ENCODE measurements around the gene PSMD1.
A peak's percentile ranks its signal among the peaks of the same experiment; 100 is the strongest.

Gene PSMD1

DNA sequence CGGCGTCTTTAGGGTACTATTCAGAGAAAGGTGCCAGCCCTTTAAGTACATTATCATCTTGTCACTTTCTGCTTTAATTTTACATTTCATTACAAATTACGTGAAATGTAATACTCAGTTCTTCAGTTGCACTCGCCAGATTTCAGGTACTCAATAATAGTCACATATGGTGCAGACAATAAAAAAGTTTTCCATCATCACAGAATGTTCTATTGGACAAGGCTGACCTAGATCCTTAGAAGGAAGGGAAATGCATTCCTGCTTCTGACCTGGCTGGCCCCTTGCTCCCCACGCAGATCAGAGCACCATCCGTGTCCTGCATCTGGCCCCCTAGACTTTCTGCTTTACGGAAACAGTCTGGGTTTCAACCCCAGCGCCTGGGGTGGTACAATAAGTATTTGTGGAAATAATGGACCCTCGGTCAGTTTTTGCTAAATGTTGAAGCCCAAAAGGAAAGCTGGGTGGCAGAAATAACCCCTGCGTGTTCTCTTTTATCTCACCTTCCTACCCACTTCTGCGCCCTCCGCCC, 20.0 kb upstream of the PSMD1 start:
- no peak for DNase-seq

DNA sequence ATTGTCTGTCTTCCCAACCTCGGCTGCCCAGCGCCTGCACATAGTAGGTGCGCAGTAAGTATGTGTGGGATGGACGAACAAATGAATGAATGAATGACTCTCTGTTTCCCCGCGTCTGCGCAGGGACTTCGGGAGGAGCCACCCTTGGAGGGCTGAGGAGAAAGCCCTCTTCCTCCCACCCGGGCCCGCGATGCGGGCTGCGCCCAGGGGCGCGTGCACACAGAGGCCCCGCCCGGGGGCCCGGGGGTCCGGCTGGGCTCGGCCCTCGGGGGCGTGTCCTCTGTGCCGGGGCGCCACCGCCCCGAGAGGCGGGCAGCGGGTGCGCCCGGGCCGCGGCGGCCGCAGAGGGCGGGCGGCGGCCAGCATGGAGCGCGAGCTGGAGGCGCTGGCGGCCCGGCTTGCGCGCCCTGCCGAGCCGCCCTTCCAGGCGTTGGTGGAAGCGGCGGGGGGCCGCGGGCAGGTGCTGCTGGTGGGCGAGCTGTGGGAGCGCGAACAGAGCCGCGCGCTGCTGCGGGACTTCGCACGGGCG, 19.4 kb upstream of the PSMD1 start, which contains the start of gene C2orf72:
TSS of gene C2orf72 (plus strand) at position 322 of the 529 bp plus-strand sequence. CDS start at position 365, 43 bp downstream.
- no peak for DNase-seq

DNA sequence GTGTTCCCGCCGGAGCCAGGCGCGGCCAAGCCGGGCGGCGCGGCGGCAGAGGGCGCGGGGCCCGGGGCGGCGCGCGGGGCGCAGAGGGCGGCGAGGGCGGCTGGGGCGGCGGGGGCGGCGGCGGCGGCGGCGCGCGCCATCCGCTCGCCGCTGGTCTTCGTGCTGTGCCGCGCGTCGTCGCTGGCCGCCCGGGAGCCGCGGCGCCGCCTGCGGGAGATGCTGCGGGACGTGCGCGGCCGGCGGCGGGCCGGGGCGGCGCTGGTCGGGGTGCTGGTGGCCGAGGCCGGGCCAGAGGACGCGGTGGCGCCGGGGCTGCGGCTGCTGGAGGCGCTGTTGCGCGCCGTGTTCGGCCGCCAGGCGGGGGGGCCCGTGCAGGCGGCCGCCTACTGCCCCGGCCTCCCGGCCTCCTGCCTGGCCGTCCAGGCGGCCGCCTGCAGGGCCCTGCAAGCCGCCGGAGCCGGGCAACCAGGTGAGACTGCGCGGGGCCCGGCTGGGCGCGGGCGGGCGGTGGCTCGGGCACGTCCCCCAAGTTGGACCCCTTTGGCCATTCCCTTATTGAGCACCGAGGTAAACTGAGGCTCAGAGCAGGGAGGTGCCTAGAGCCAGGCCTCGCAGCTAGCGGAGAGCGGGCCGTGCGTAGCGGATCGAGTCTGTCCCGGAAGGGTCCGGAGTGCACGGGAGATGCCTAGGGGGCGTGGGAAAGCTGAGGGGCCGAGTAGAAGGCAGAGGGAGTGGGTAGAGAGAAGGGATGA, 18.8 kb upstream of the PSMD1 start:
- no peak for DNase-seq

DNA sequence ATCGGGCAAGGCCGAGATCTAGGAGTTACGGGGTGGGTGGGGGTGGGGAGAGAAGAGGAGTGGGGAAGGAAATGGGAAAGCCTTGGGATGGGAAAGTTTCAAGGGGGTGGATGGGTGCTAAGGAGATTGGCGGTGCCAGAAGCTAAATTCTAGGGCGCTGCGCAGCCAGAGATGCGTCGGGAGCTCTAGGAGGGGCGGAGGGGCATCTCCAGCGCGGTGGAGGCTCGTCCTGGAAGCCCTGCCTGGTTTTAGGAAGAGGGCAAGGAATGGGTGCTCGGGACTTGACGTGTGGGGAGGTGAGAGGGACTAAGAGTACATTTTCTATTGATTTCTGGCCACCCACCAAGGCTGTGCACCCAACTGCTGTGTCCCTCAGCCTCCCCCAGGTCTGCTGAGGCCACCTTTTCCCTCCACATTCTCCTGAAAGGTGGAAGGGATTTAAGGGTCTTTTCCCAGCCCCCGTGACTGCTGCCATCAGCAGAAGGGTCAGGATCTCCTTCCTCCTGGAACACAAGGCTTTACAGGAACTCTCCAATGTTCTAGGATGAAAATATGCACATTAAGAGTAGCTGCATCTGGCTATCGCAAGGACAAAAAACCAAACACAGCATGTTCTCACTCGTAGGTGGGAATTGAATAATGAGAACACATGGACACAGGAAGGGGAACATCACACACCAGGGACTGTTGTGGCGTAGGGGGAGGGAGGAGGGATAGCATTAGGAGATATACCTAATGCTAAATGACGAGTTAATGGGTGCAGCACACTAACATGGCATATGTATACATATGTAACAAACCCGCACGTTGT, 18.0 kb upstream of the PSMD1 start:
- DNase-seq = no peak

DNA sequence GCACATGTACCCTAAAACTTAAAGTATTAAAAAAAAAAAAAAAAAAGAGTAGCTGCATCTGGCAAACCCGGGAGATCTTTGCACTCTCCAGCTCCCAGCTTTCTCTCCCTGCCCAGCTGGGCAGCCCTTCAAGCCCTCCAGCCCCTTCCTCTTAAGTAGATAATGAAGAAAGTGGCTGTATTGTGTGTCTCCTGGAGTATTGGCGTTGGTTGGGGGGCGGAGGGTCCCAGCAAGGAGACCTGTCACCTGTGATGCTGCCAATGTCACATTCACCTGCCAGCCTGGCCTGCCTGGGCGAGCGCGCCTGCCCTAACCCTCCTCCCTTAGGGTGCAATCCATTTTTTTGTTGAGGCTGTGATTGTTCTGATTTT, 17.4 kb upstream of the PSMD1 start:
- DNase-seq = no peak

DNA sequence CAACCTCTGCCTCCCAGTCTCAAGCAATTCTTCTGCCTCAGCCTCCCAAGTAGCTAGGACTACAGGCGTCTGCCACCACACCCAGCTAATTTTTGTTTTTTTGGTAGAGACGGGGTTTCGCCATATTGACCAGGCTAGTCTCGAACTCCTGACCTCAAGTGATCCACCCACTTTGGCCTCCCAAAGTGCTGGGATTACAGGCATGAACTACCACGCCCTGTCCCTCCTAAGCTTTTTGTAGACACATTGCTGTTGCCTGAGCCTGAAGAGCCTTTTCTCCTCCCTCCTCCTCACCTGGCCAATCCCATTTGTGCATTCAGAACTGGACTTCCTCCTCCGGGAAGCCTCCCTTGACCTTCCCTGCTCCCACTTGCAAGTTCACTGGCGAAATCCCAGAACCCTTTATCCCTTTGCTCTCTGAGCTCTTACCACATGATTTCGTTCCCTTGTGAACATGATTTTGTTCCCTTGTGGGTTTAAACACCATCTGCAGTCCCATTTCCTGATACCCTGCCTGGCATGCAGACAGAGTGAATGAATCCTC, 16.8 kb upstream of the PSMD1 start:
- DNase-seq = peak; percentile 12

DNA sequence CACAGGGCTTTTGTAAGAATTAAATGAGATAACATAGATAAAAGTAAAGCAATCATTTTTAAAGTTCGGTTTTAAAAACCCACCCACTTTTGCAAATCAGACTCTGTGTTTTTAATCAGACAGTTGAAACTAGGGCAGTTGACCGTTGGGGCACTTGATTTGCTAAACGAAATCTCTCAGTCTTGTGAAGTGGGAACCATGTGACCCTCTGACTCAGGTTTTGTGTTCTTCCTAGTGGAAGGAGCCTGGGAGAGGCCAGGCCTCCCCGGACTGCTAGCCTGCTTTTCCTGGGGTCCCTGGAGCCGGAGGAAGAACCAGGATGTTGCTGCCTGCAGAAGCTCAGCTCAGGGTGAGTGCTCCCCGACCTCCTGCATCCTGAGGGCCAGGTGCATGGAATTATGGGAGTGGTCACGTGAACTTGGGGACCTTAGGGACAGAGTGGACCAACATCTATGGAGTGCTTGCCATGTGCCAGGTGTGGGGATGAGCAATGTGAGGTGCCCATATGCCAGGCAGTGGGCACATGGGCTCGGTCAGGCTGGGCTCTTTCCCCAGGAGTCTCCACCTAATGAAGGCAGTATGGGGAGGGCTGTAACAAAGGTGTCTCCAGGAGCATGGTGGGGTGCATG, 15.5 kb upstream of the PSMD1 start:
- no peak for DNase-seq

DNA sequence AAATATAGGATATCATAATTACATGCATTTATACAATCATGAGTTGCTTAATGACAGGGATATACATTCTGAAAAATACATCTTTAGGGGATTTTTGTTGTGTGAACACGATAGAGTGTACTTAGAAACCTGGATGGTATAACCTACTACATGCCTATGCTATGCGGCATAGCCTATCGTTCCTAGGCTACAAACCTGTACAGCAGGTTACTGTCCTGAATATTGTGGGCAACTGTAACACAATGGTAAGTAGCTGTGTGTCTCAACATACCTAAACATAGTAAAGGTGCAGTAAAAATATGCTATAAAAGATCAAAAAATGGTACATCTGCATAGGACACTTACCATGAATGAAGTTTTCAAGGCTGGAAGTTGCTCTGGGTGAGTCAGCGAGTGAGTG, 12.9 kb upstream of the PSMD1 start:
- no peak for DNase-seq

DNA sequence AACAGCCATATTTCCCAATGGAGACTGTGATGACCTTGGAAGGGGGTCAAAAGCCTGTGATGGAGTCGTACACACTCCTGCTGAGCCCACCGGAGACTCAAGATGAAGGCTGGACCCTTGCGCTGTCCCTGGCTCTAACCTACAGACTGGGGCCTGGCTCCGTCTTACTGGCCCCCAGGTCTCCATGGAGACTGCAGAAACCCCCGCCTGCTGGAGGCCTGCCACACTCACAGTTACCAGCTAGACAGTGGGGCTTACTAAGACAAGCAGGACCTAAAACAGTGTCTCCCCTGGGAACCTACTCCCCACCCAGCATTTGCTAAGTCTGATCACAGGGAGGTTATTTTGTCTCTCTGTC, 9.8 kb upstream of the PSMD1 start:
- DNase-seq = no peak

DNA sequence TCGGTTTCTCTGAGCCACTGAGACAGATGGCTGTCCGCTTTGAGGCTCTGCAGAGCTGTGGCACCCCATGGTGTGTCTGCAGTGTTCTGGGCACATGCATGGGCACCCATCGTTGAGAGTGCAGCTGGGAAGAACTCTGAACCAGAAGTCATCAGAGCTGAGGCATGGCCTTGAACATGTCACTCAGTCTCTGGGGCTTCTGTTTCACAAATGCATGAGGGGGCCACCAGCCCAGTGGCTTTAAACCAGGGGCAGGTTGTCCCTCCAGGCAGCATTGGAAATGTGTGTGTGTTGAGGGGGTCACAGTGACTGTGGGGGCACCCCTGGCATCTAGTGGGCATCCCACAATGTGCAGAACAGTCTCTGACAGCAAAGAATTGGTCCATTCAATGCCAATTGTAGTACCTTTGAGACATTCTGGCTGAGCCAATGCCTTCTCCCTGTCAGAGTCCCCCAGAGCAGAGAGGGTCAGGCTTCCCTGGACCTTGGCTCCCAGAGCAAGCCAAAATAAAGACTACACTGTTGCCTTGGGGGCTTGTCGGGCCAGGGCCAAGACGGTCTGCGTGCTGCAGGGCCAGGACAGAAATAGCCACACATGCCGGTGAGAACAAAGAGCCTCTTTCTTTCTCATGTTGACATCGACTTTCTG, 9.3 kb upstream of the PSMD1 start:
- no peak for DNase-seq

DNA sequence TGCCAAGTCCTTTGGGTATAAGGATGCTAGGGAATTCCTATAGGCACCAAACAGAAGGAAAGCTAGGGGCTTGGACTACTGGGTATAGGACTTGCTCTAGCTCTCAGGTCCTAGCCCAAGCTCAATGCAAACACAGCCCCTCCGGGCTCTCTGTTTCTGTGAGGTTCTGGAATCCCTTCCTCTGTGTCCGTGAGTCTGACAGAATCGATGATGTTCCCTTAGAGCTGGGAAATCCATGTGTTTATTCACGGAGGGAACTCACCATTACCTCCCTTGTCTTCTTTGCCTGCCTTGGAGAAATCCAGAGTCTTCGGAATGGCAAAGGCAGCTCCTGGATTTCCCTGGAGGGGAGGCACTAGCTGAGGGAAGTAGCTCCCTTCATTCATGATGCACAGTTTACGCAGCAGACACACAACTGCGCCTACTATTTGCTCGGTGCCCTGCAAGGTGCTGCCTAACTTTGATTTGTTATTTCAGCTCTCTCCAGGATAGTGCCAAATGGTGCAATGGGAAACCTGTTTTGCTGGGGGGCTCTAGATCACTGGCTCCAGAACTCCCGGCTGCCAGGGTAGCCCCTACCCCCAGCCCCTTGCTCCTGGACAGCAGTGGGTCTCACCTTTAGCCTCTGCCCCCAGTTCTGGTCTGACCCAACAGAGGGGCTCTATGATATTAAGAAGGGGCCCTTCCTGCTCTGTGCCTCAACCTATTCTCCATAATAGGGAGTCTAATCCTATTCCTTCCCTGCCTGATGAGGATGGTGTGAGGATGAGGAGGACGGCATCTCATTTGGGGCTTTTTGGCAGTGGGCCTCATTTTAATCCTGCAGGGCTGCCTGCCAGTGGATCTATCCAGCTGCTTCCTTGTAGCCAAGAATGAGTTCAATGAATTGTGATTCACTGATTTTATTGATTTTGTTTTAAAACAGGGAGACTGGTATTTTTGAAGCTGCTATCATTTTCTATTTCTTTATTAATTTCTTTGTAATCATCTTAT, 8.4 kb upstream of the PSMD1 start:
- DNase-seq = no peak

DNA sequence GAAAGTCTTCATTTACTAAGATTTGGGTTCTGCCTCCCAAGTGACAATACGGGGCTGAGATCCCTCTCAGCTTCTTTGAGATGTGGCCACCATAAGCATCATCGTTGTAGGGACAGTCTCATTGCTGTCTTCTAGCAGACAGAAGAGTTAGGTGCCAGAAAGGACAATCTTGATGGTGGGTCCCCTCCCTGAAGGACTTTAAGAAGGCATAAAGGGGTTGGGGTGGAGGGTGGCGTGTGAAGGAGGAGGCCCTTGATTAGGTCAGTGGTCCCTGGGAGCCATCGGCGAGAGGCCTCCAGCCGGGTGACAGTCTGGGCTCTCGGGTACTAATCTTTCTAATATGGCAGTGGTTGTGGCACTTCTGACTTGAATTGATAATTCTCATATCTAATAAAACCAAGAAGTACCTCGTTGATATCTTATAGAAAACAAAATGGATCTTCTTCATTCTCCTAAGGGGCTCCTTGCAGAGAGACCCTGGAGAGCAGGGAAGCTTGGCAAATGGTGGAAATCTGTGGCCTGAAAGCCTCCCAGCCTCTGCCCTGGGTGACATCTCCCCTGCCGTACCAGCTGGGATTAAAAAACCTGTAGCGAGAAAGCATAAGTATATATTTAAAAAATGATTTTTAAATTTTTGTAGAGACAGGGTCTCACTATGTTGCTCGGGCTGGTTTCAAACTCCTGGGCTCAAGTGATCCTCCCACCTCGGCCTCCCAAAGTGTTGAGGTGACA, 7.2 kb upstream of the PSMD1 start:
- no peak for DNase-seq

DNA sequence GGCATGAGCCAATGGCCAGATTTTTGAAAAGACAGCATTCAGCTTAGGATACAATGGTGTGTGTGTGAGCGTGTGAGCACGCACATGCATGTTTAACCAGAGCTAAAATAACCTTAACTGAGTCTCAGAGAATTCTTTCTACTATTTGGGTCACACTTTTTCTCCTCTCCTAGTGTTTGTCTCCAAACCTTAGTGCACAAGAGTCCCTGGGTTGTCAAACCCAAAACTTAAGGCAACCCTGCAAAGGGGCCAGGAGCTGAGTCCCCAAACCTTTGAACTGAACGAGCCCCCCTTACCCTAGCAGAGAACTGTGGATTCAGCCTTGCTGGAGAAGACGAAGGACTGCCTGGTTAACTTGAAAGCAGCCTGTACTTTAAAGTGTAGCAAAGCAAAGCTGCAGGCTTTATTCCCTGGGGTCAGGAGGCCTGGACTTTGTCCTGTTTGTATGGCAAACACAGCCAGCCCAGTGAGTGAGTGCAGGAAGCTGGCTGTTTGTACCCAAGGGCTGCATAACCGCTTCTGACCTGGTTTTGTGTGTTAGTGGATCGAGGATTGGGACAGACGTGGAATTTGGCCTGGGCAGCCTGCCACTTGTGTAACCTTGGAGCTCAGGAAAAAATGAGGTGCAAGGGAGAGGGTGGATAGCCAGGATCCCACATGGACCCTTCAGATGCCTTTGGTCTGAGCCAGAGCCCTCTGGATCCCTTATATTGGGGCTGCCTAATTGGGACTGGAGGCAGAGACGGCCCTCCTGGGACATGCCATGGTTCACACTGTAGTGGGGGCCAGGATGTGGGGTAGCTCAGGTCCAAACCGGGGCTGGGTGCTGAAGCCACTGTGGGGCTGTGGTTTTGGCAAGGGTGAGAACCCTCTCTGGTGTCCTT, 6.4 kb upstream of the PSMD1 start:
- no peak for DNase-seq

DNA sequence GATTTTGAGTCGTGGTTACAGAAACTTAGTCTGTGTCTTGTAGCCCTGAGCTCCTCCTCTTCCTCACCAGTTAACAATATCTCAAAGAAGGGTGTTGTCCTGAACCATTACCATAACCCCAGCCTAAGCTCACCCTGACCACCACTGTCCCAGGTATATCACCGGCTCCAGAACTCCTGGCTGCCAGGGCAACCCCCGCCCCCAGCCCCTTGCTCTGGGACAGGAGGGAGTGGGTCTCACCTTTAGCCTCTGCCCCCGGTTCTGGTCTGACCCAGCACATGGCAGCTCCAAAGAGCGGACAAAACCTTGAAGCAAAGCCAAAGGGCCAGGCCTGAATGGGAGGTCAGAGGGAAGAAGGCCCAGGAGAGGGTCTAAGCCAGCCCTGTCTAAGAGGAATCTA, 5.6 kb upstream of the PSMD1 start:
- no peak for DNase-seq

DNA sequence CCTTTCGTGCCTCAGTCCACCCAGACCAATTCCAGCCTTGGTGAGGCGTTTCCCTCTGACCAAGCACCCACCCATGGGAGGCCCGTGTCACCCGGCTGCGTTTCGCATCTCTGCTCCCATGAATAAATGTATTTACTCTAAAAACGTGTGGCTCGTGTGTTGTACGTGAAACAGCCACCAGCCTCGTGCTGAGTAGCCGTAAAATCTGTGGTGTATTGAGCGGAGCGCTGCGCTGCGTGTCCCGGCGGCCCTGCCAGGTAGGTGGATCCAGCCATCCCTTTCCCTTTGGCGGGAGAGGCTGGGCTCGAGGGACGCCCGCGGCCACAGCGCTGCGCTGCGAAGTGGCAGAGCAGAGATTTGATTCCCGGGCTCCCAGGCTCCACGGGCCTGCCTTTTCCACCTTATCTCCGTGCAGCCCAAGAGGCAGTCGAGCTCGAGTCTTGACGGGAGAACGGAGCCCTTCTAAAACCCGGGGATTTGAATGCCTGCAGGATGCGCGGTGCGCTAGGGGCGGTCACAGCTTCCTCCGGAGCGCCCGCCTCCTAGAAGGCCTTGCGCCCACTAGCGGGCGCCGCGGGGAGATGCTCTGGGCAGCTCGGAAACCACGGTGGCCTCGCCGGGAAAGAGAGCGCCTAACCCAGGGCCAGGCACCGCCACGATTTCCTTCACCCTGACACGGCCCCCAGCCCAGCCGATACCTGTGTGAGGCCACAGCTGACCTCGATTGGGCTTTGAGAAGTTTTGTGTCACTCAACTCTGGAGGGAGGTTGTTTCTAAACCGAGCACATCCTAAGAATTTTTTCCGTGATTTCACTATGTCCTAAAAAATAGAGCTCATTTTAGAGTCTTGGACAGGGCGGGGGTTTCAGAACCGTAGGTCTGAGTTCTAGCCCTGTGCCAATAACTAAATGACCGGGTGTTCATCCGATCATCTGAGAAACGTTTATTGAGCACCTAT, 3.9 kb upstream of the PSMD1 start:
- DNase-seq = peak; percentile 63

DNA sequence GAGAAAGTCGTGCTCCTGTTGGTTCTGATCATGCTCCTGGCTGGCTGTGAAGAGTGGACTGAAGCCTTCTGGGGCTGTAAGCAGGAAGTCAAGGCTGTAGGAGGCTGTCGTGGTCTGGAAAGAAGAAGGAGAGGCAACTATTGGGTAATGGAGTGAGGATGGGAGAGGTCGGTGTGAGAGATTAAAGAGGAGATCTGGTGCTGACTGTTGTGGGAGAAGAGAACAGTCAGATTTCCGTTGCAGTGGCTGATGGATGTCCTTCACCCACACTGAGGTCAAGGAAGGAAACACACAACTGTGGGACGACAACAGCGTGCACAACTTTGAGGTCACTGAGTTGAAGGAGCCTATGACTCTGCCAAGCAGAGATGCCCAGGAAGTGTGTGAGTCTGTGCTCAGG, 2.8 kb upstream of the PSMD1 start:
- no peak for DNase-seq

DNA sequence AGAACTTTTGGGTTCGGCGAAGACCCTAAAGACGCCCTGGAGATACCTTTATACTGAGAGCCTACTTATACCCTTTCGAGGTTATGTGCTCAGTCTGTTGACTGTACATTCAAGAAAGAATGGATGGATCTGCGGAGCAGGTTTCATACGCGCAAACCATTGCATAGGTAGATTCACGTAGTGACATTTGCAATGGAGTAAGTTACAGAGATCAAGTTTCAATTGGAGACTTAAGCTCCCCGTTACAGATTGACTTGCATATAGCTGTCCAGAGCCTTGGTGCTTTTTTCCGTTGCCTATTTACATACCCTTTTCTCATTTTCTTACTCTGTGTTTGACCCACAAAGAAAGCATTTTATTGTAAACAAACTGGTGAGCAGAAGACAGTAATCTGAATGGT, 923 bp downstream of the PSMD1 start:
- no peak for DNase-seq

All from NCI-H2171 treated with DMSO at 0.1 percent for 48 hours (cell line).